GF-D8 (cell line): ENCODE measurements around the gene ARHGEF17.

Source experiments
- DNase-seq: peaks from one replicate; lab custom pipeline; 2025; lab: John Stamatoyannopoulos, UW

Gene ARHGEF17

GRCh38 chr11:73358071-73358470, 50.0 kb downstream of the ARHGEF17 start:
- DNase-seq, result no peak

- no peak for DNase-seq
Observed at GRCh38 chr11:73359341-73359740, 51.3 kb downstream of the ARHGEF17 start.

- DNase-seq, result no peak
Observed at GRCh38 chr11:73359930-73360742, 52.1 kb downstream of the ARHGEF17 start.

- no peak for DNase-seq
Observed at GRCh38 chr11:73360743-73361369, 52.8 kb downstream of the ARHGEF17 start.

GRCh38 chr11:73361953-73362776, 54.1 kb downstream of the ARHGEF17 start:
- DNase-seq, result no peak

- DNase-seq, result no peak
Observed at GRCh38 chr11:73363147-73363546, 55.1 kb downstream of the ARHGEF17 start.

- DNase-seq, result no peak
Observed at GRCh38 chr11:73365352-73366264, 57.5 kb downstream of the ARHGEF17 start.

GRCh38 chr11:73366265-73366610, 58.2 kb downstream of the ARHGEF17 start:
- DNase-seq, result no peak

- DNase-seq, result no peak
Observed at GRCh38 chr11:73366953-73367352, 58.9 kb downstream of the ARHGEF17 start.

- DNase-seq, result no peak
Observed at GRCh38 chr11:73367482-73368024, 59.5 kb downstream of the ARHGEF17 start.

- DNase-seq, result peak; percentile 34
Observed at GRCh38 chr11:73372375-73372993, 64.4 kb downstream of the ARHGEF17 start.

GRCh38 chr11:73374151-73374550, 66.1 kb downstream of the ARHGEF17 start:
- DNase-seq, result no peak

- no peak for DNase-seq
Observed at GRCh38 chr11:73375830-73376159, 67.7 kb downstream of the ARHGEF17 start.

- peak; percentile 66 for DNase-seq
Observed at GRCh38 chr11:73376160-73376802, 68.2 kb downstream of the ARHGEF17 start, which contains the start of gene RELT. TSS of gene RELT (plus strand) at chr11:73376399. CDS start at chr11:73389137, 12,738 bp downstream.

GRCh38 chr11:73376803-73377629, 68.9 kb downstream of the ARHGEF17 start:
- peak; percentile 58 for DNase-seq

GRCh38 chr11:73379189-73379880, 71.3 kb downstream of the ARHGEF17 start:
- DNase-seq, result peak; percentile 48

- no peak for DNase-seq
Observed at GRCh38 chr11:73380331-73380730, 72.3 kb downstream of the ARHGEF17 start.

GRCh38 chr11:73380897-73381410, 72.9 kb downstream of the ARHGEF17 start:
- no peak for DNase-seq

GRCh38 chr11:73381589-73381988, 73.5 kb downstream of the ARHGEF17 start:
- peak; percentile 34 for DNase-seq
